Breast epithelium (tissue), 4 donors: Measurements from ENCODE around the gene PI16. TPM values are rescaled to one million over a fixed set of nuclear protein-coding genes. Genes with fewer than 3 reads are reported as not detected.

ENCODE experiments used
- DNase-seq, 2 donors: peaks; one replicate each; pipeline ENCODE4 v3.0.0-alpha.2; 2019; ENCODE audit warnings: low spot score in 2 of 2
- H3K27ac ChIP-seq, 2 donors: fragments of 200-600 bp; sonication (generic) in 1 of 2; one replicate each; pipeline ENCODE4 v1.5.1; 2016 to 2019; ENCODE audit warnings: mild to moderate bottlenecking in 1 of 2
- H3K27me3 ChIP-seq, 2 donors: fragments of 200-600 bp; sonication (generic) in 1 of 2; one replicate each; pipeline versions ENCODE4 v1.5.1 to v1.6.0; 2017 to 2019; ENCODE audit warnings: control low read depth in 1 of 2, mild to moderate bottlenecking in 1 of 2
- H3K36me3 ChIP-seq: fragments of 200-600 bp; one replicate; pipeline ENCODE4 v1.5.1; 2019
- H3K4me1 ChIP-seq, 2 donors: fragments of 200-600 bp; sonication (generic); one replicate each; pipeline ENCODE4 v1.5.1; 2016 to 2019; ENCODE audit warnings: control low read depth in 1 of 2
- H3K4me3 ChIP-seq, 3 donors: fragments of 200-600 bp; sonication (generic); 1 replicate in 2 of 3; 2 replicates in 1 of 3; pipeline ENCODE4 v1.5.1; 2016 to 2019; ENCODE audit warnings: mild to moderate bottlenecking in 3 of 3, moderate library complexity in 2 of 3
- H3K9me3 ChIP-seq, 2 donors: fragments of 200-600 bp; sonication (generic) in 1 of 2; one replicate each; pipeline ENCODE4 v1.5.1; 2016 to 2019; ENCODE audit warnings: control low read depth in 1 of 2
- POLR2A ChIP-seq: fragments of 450-650 bp; IDR thresholded peaks from one replicate; pipeline ENCODE4 v1.6.1; 2016; ENCODE audit warnings: antibody characterized with exemption, mild to moderate bottlenecking, moderate library complexity
- POLR2AphosphoS5 ChIP-seq, 3 donors: sonication (generic); formaldehyde crosslinking; IDR thresholded peaks; one replicate each; pipeline ENCODE4 v1.6.1; 2017; ENCODE audit warnings: antibody characterized with exemption in 3 of 3
- intact Hi-C: fragments of 100-400 bp; cut with DNase I; formaldehyde crosslinking; loops from one replicate; pipeline ENCODE4 v1.15.1; 2023; ENCODE audit warnings: low total_unique reads
- total RNA-seq, 3 donors: library from RNA; depleted of rRNA; stranded (reverse); fragments of >200 nt; gene quantifications; one replicate each; pipeline ENCODE4 v1.1.0, GENCODE V29; 2016
- TF ChIP-seq, protein P1 (sequence below), 3 donors: fragments of 450-650 bp; IDR thresholded peaks; one replicate each; pipeline ENCODE4 v1.5.1; 2016 to 2017; ENCODE audit warnings: antibody characterized with exemption in 3 of 3, mild to moderate bottlenecking in 3 of 3, moderate library complexity in 3 of 3

Gene PI16
- total RNA-seq, 3 donors from 2014 or later = 2.8 to 14.9 (median 5.2) TPM

DNA sequence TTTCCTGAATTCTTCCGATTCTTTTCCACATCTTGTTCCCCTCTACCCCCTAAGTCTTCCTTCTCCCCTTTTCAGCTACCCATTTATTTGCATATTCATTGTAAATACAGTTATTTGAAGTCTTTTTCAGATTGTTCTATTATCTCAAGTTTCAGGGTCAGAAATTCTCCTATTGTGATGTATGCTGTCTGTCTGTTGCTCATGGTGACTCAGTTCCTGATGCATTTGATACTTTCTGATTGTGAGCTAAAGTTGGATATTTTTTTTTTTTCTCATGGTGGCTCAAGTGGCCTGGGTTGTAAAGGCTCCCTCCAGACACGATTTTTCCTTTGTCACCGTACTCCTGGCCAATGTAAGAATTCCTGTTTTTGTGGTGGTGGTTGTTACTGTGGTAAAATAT is 4.9 kb upstream of the PI16 start:
- Histone ChIP-seq H3K27me3 (no peaks in the 10 kb centered on the region), H3K27ac (no peak overlapping the region), H3K9me3 (no peaks in the 10 kb centered on the region), H3K4me1 (no peaks in the 10 kb centered on the region), H3K36me3 (no peaks in the 10 kb centered on the region), H3K4me3 (no peak overlapping the region)
- intact Hi-C loops = no loop called here
- no peak for DNase-seq
- TF ChIP-seq POLR2AphosphoS5 (IDR thresholded peaks at IDR 0.05) (no peak), POLR2A (no peak)
- TF ChIP-seq, protein P1, sequence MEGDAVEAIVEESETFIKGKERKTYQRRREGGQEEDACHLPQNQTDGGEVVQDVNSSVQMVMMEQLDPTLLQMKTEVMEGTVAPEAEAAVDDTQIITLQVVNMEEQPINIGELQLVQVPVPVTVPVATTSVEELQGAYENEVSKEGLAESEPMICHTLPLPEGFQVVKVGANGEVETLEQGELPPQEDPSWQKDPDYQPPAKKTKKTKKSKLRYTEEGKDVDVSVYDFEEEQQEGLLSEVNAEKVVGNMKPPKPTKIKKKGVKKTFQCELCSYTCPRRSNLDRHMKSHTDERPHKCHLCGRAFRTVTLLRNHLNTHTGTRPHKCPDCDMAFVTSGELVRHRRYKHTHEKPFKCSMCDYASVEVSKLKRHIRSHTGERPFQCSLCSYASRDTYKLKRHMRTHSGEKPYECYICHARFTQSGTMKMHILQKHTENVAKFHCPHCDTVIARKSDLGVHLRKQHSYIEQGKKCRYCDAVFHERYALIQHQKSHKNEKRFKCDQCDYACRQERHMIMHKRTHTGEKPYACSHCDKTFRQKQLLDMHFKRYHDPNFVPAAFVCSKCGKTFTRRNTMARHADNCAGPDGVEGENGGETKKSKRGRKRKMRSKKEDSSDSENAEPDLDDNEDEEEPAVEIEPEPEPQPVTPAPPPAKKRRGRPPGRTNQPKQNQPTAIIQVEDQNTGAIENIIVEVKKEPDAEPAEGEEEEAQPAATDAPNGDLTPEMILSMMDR (IDR thresholded peaks at IDR 0.05) = no peak

DNA sequence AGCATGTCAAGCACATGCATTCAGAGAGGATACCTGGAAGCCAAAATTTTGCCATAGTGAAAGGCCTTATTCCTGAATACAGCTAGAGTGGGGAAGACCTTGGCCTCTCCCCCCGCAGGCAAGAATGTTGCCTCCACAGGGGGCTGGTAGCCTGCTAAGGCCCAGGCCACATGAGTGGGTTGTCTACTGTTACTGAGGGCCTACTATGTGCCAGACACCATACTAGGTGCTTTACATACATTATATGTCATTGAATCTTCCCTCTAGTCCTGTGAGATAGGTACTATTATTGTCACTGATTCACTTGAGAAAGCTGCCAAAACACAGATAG is 642 bp upstream of the PI16 start:
- H3K27ac ChIP-seq = no peak overlapping the region
- no peak for DNase-seq
- TF ChIP-seq, protein P1 (IDR thresholded peaks at IDR 0.05) = no peak
- TF ChIP-seq POLR2AphosphoS5 (IDR thresholded peaks at IDR 0.05) (no peak), POLR2A (no peak)
- intact Hi-C loops = no loop called here
- no peaks in the 10 kb centered on the region for H3K9me3 ChIP-seq
- H3K36me3 ChIP-seq = no peaks in the 10 kb centered on the region
- no peaks in the 10 kb centered on the region for H3K4me1 ChIP-seq
- no peak overlapping the region for H3K4me3 ChIP-seq
- no peaks in the 10 kb centered on the region for H3K27me3 ChIP-seq

DNA sequence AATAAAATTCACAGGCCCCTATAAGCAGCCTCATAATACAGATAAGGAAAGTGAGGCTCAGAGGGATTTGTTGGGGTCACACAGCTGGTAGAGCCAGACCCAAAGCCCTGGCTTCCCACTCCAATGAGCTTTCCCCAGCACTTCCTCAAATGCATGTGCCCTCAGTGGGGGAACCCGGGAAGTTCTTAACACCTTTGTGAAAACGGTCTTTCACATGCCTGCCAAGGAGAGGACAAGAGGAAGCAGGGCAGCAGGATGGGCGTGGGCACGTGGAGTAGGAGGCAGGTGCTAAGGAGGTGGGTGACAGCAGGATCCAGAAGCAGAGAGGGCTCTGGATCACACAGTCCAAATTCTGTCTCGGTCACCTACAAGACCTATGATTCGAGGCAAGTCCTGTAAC is 598 bp downstream of the PI16 start:
- Histone ChIP-seq H3K27me3 (no peaks in the 10 kb centered on the region), H3K27ac (peak overlapping the region in 1 of 2 donors; percentile 28), H3K4me3 (no peak overlapping the region), H3K9me3 (no peaks in the 10 kb centered on the region), H3K4me1 (peaks cover 0 to under 1% of the 10 kb centered on the region in 2 donors), H3K36me3 (no peaks in the 10 kb centered on the region)
- no peak for TF ChIP-seq POLR2AphosphoS5 (IDR thresholded peaks at IDR 0.05)
- no peak for TF ChIP-seq POLR2A
- TF ChIP-seq, protein P1 (IDR thresholded peaks at IDR 0.05) = no peak
- DNase-seq = no peak
- intact Hi-C loops = no loop called here

DNA sequence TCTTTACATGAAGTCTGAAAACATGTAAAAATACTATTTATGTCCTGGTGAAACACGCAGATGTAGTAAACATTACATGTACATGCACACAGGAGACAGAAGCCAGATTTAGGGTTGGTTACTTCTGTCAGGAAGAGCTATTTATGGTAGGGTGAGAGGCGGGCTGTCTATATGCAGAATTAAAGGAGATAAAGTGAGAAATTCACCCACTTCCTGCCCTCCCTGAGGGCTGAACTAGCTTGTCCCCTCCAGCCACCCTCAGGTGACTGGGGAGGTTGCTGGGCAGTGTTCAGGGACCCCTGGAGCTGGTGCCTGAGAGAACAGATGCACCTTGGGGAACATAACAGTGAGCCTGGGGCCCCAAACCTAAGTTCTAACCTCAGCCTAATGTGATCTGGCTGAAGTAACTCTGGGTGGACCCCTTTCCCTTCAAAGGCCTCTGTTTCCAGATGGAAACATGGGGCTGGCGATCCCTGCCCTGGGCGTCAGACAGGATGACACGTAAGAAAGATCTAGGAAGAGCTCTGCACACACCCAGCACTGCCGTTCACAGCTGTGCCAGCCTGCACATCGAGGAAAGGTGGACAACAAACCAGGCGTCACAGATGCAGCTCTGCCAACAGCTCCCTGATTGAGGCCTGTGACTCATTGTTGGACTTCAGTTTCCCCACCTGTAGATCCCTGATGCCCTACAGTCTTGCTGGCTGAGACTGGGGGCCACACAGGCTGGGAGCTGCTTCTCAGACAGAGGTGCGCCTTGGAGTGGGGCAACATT is 1.3 kb downstream of the PI16 start:
- Histone ChIP-seq H3K9me3 (no peaks in the 10 kb centered on the region), H3K4me3 (no peak overlapping the region), H3K27ac (peak overlapping the region in 1 of 2 donors; percentile 39), H3K27me3 (no peaks in the 10 kb centered on the region), H3K4me1 (peaks cover 0 to 8% of the 10 kb centered on the region in 2 donors), H3K36me3 (no peaks in the 10 kb centered on the region)
- TF ChIP-seq POLR2AphosphoS5 (IDR thresholded peaks at IDR 0.05) = no peak
- no peak for TF ChIP-seq POLR2A
- TF ChIP-seq, protein P1 (IDR thresholded peaks at IDR 0.05) = no peak
- peak in 1 of 2 donors; percentile 40 for DNase-seq
- intact Hi-C loops = no loop called here

DNA sequence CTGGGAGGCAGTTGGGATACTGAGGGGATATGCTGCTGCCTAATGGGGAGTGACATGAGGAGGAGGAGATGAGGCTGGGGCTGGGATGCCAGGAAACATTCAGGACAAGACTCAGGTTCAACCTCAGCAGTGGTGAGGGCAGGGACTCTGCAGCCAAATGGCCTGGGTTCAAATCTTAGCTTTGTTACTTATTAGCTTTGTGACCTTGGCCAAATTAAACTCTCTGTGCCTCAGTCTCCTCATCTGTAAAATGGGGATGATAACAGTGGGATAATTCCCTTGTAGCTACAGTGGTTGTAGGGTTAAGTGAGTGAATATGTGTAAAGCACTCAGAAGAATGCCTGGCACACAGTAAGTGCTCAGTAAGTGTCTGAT is 1.9 kb downstream of the PI16 start:
- peaks cover 0 to 8% of the 10 kb centered on the region in 2 donors for H3K4me1 ChIP-seq
- H3K4me3 ChIP-seq = no peak overlapping the region
- no peak for DNase-seq
- no peaks in the 10 kb centered on the region for H3K9me3 ChIP-seq
- H3K36me3 ChIP-seq = no peaks in the 10 kb centered on the region
- no peak for TF ChIP-seq POLR2AphosphoS5 (IDR thresholded peaks at IDR 0.05)
- TF ChIP-seq, protein P1 (IDR thresholded peaks at IDR 0.05) = no peak
- no peak for TF ChIP-seq POLR2A
- peak overlapping the region in 1 of 2 donors; percentile 39 for H3K27ac ChIP-seq
- H3K27me3 ChIP-seq = no peaks in the 10 kb centered on the region
- intact Hi-C loops = no loop called here
